GM19397 (cell line): Measurements from ENCODE around the gene C2orf49.

Source experiments
- ATAC-seq: cut with Tn5 transposase; IDR thresholded peaks from one replicate; pipeline ENCODE4 v1.9.1; 2021; ENCODE audit warnings: mild to moderate bottlenecking, moderate library complexity; ENCODE audit not compliant: unreplicated experiment

C2orf49 gene

GRCh38 chr2:105358593-105358992 is 21.3 kb downstream of the C2orf49 start:
- ATAC-seq, result no peak

DNA sequence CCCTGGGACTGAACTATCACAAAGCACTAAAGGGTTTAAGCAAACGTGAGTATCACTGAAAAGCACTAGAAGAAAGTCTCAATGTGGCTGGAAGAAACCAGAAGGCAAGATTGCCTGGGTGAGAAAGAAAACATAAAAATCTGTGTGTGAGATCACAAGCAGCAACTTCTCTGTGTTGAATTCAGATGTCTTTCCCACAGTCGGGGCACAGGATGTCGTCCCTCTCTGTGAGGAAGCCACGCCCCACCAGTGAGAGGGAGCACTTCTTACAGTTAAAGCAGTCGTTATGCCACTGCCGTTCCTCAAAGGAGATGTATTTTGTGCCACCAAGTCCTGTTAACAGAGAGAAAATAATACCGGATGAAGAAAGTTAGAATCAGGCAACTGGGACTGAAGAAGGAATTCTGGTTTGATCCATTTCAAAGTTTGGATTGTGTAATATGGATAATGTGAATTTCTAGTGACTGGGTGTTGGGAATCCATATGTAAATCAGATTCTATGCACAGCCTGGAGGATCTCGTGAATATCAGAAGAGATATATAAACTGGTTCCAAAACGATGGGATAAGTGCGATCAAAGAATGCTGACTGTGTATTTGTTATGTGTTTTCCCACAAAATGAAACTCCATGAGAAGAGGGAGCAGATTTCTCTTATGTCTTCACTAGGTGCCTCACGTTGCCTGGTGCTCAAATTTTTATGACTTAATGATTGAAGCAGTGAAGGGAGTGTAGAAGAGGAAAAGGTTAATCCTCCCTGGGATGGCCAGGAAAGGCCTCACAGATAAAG is 24.0 kb downstream of the C2orf49 start:
- no peak for ATAC-seq

- ATAC-seq, result no peak
These were observed 25.7 kb downstream of the C2orf49 start for GRCh38 chr2:105362862-105363591.

DNA sequence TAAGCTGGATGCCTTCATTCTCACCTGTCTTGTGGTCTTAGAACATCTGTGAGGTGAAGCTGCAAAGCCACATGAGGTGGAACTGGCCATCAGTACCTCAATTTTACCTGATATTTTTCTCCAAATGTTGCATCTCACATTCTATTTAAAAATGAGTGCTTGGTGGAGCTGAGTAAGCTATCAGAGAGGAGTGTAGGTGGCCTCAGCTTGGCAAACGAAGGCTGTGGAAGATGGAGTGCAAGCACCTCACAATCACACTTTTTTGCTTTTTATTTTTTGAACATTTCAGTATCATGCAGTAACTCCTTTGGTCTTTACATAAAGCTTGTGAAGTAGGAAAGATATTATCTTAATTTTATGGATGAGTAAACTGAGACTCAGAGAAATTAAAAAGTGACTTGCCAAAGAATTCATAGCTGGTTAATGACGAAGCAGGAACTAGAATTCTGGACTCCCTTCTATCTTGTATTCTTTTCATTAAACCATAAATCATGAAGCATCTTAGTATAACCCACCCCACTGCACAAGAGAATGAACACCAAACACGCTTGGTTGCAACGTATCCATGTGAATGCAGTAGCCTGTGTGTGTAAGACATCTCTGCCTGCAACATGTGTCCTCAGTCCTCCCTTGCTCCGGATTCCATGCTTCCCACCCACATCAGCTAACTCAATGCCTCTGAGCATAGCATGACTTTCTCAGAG is 27.2 kb downstream of the C2orf49 start:
- ATAC-seq, result no peak

GRCh38 chr2:105365206-105365605 is 27.9 kb downstream of the C2orf49 start:
- no peak for ATAC-seq

DNA sequence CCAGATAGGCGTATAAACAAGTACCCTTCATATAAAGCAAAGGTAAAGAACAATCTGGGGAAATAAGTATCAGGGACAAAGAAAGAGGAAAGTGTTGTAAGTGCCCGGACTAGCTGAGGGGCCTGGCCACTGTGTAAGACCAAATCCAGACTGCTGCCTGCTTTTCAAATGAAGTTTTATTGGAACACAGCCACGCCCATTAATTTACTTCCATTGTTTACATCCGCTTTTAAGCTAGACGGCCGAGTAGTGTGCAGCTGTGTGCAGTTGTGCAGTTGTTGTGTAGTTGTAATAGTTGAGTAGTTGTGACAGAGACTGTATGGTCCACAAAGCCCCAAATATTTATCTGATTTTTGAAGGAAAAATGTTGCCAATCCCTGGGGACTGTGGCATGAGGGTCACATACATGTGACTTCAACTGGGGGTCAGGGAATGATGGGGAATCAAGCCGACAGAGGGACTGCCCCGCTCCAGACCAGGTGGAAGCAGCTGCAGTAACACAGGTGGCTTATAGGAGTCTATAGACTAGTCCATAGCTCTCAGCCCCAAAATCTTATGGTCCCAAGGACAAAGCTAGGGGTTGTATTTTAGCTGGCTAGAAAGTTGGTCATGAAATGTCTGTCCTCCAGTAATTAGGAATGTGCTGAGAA is 31.5 kb downstream of the C2orf49 start:
- ATAC-seq, result no peak

DNA sequence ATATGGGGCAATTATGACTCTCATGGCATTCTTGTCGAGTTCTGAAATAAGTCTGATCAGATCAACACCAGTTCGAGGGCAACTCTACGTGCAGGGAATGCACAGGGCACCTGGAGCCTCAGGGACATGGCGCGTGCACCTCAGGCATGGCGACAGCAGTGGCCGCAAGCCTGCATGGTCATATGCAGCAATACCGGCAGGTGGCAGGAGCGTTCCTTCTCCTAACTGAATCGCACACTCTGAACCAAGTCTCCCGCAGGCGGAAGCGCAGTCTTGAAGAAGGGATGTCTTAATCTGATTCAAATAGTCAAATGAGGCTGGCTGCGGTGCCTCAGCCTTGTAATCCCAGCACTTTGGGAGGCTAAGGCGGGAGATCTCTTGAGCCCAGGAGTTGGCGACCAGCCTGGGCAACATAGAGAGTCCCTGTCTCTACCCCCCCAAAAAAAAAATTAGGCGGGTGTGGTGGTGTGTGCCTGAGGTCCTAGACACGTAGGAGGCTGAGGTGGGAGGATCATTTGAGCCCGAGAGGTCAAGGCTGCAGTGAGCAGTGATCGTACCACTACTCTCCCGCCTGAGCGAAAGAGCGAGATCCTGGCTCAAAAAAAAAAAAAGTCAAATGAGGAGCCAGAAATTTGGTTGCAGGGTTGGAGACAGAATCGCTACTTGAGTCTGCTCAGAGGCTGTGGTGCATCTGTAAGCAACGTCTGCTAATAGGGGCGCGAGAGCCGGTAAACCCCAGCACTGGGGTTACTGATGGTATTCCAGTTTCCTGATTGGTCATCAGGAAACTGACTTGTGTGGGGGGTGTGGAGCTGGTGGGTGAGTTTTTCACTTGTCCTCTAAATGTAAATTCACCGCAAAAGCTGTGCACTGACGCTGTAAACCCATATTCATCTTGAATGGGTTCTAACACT is 32.7 kb downstream of the C2orf49 start:
- peak; percentile 85 for ATAC-seq

DNA sequence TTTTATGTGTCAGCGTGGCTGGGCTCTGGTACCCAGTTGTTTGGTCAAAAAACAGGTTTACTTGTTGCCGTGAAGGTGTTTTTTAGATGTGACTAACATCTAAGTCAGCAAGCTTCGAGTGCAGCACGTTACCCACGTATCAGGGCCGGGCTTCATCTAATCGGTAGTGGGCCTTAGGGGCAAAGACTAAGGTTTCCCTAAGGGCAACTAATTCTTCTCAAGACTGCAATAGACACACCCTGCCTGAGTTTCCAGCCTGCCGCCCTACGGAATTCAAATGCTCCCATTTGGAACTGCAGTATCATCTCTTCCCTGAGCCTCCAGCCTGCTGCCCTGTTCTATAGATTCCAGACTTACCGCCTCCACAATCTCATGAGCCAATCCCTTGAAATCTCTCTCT is 33.8 kb downstream of the C2orf49 start:
- no peak for ATAC-seq

- ATAC-seq, result no peak
These were observed 34.5 kb downstream of the C2orf49 start for GRCh38 chr2:105371810-105372209.

DNA sequence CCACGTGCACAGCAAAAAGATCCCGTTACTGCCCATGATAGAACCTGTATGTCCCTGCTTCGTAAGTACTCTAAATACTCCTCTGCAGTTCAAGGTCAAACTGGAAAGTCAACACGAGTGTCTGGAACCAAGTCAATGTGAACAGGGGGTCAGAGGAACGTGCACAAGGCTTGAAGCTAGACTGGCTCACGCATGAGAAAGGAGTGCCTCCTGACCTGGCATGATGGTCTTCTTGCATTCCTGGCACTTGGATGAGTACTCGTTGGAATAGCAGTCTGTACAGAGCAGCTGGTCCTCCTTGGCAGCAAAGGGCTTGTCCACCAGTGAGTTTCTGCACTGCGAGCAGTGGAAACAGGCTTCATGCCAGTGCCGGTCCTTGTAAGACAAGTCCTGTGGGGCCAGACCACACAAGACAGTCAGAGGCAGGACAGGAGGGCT is 36.0 kb downstream of the C2orf49 start:
- peak; percentile 4 for ATAC-seq

- peak; percentile 82 for ATAC-seq
These were observed 36.6 kb downstream of the C2orf49 start for GRCh38 chr2:105373895-105374401.

DNA sequence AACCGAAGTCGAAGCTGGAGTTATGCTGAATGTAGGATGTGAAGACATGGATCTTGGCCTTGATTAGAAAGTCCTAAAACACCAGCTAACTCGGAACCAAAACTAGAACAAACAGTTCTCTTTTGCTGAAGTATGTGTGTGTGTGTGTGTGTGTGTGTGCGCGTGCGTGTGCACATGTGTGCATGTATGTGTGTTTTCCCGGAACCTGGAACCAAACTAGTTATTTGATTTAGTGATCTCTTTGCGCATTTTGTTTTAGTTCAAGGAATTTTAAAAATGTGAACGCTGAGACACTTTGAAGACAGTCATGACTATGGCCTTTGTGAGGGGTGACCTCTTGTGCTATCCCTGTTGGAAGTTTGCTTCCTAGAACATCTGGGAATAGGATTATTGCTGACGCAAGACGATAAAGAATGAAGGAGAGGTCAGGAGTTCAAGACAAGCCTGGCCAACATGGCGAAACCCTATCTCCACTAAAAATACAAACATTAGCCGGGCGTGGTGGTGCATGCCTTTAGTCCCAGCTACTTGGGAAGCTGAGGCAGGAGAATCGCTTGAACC is 37.7 kb downstream of the C2orf49 start:
- no peak for ATAC-seq

DNA sequence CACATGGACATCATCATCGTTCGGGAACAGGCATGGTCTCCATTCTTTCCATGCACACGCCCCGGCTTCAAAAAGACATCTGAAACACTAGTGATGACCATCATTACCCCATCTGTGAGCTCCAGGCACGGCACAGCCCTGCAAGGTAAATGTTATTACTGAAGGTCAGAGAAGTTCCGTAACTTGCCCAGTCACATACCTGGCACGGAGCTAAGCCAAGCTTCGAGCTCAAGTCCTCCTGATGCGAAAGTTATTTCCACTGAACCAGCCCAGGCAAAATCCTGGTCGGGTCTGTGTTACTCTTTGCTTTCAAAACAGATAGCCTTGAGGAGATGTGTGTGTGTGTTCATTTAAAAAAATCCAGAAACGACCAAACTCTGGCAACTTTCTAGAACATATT is 38.7 kb downstream of the C2orf49 start:
- no peak for ATAC-seq

DNA sequence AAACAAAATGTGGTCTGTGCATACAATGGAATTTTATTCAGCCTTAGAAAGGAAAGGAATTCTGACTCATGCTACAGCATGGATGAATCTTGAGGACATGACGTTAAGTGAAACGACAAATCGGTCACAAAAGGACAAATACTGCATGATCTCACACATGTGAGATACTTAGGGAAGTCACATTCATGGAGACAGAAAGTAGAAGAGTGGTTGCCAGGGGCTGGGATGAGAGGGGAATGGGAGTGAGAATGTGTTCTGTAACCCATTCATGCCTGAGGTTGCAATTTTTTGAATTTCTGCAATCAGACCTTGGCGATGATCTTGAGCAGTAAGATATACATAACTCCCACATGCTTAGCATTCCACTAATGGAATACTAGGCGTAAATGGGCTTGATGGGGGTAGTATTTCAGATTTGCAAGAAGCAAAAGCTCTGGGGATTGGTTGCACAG is 39.5 kb downstream of the C2orf49 start:
- no peak for ATAC-seq

- ATAC-seq, result no peak
These were observed 40.5 kb downstream of the C2orf49 start for GRCh38 chr2:105377871-105378270.

DNA sequence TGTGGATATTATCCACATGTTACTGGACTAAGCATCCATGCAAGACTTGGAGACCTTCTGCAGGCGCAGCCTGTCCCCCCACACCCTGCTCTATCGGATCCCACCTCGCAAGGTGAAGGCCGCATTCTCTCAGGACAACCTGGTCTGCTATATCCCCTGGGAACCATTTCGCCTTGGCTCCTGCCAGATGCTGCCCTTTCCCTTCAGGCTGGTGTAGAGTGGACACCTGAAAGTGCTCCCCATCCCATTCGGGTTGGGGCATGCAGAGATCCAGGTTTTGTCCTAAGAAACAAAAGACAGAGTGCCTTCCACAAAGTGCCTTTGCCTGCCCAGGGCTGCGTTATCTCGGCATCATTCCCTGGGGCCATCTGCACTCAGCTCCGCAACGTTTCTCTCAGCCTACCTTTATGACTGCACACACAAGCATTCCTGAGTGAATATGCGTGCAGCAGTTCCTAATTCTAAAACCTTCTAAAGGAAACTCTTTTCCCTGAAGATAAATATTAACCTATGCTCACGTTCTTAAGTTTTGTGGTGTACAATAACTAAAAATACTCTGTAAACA is 41.0 kb downstream of the C2orf49 start:
- ATAC-seq, result no peak

DNA sequence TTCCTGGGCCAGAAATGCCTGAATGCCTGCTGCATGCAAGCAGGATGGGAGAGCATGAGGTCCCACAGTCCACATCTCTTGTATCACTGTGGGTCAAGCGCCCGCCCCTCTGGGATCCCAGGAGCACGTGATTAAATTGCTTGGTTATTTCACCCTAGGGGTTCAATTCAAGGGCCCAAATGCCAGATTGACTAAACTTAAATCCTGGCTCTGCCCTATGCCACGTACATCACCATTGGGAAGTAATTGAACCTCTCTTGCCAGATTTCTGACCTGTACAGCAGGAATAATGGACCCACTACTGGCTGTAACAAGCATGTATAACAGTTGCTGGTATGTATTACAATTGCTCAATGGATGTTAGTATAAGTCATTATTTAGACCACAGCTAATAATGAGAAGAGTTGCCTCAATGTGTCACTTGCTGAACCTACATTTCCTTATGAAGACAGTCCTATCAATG is 41.6 kb downstream of the C2orf49 start:
- ATAC-seq, result no peak

- no peak for ATAC-seq
These were observed 42.4 kb downstream of the C2orf49 start for GRCh38 chr2:105379741-105380186.
